Measurements from ENCODE around the gene CALCB.

CALCB gene

DNA sequence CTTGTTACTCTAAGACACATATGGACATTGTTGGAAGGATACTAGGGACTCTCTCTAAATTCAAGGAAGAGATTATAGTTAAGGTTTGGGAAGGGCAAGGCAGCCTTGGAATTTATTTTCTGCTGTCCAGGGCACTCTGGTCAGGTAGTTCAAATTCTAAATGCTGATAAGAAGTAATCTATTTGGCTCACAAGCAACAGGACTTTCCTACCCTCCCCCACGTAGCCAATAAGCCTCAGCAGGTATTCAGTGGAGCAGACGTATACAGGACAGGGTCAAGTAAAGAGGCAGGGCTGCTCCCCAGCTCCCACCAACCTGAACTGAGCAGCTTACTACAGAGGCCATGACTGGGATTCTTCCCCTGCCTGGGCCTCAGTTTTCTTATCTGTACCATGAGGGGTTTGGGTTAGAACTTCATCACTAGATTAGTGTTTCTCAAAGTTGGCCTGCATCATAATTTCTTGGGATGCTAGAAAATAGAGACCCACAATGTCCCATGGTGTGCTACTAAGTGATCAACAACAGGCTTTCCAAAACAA is 35.3 kb downstream of the CALCB start:
- Histone ChIP-seq H3K9ac (ENCODE audit: low read depth, low read length) (no peak overlapping the region), H3K36me3 (ENCODE audit: insufficient read depth, low read length) (no peaks in the 10 kb centered on the region), H3K4me3 (ENCODE audit: low read length) (no peak overlapping the region), H3K9me3 (ENCODE audit: insufficient read depth, low read depth, low read length) (no peaks in the 10 kb centered on the region), H3K4me1 (ENCODE audit: insufficient read depth, low read length) (no peaks in the 10 kb centered on the region; the same call in 1 of the 2 replicates), H3K27me3 (ENCODE audit: insufficient read depth, low read length) (peaks cover 11% of the 10 kb centered on the region), H3K27ac (ENCODE audit: low read depth, low read length) (no peak overlapping the region)
- WGBS = 89% methylated on average over 2 of the region's 2 CpGs

DNA sequence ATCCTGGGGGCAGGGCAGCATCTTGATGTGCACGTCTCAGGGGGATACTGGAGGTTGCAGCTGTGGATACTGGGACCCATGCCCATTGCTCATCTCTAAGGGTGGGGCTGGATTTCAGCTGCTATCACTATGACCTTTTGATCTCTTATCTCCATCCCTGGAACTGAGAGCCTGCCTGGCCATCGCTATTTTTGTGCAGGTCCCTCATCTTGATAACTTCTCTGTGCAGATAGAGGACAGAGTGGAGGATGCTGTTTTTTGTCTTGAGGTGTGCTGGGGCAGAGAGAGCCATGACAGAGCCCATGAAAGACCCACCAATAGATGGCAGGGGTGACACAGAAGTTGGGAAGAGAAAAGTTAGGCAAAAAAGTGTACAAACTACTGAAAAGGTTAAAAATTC is 36.2 kb downstream of the CALCB start:
- H3K27me3 ChIP-seq (ENCODE audit: insufficient read depth, low read length) = peaks cover 21% of the 10 kb centered on the region
- H3K9ac ChIP-seq (ENCODE audit: low read depth, low read length) = no peak overlapping the region
- WGBS = 95% methylated on average over 2 of the region's 2 CpGs
- no peaks in the 10 kb centered on the region for H3K9me3 ChIP-seq (ENCODE audit: insufficient read depth, low read depth, low read length)
- H3K4me3 ChIP-seq (ENCODE audit: low read length) = no peak overlapping the region
- H3K4me1 ChIP-seq (ENCODE audit: insufficient read depth, low read length) = no peaks in the 10 kb centered on the region; the same call in 1 of the 2 replicates
- no peak overlapping the region for H3K27ac ChIP-seq (ENCODE audit: low read depth, low read length)
- H3K36me3 ChIP-seq (ENCODE audit: insufficient read depth, low read length) = no peaks in the 10 kb centered on the region

DNA sequence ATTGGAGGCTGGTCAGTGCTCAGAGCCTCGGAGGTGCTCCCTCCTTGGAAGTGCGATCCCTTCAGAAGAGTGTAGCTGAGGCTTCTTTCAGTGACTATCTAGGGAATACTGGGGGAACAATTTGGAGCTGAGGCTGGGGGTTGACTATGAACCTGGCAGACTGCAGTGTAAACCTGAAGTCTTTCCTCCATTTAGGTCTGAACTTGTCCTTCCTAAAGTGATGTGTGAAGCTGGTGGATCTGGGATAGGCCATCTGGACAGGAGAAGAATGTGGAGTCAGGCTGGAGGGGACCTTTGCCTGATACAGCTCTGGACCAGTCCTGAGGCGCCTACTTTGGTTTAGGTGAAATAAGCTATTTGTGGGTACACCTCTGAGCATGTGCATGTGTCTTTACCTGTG is 37.8 kb downstream of the CALCB start:
- H3K27ac ChIP-seq (ENCODE audit: low read depth, low read length) = no peak overlapping the region
- WGBS = 93% methylated on average over 3 of the region's 3 CpGs
- peaks cover 37% of the 10 kb centered on the region for H3K27me3 ChIP-seq (ENCODE audit: insufficient read depth, low read length)

DNA sequence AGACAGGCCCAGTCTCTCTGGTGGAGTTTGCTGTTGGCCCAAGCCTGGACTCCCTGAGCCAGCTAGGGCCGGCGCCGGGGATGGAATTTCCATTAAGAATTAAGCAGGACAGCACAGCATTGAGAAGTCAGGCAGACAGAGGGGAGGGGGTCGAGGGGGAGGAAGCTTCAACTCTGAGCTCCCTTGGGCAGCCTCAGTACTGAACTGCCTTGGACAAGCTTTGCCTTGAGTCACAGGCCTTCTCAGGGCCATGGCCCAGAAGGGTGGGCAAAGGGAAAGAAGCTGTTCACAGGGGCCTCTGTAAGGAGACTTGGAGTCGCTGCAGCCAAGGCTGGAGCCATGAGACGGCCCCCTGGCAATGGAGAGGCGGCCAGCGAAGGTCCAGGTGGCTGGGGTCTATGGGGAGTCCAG is 38.7 kb downstream of the CALCB start:
- Histone ChIP-seq H3K27me3 (ENCODE audit: insufficient read depth, low read length) (peaks cover 40% of the 10 kb centered on the region), H3K9me3 (ENCODE audit: insufficient read depth, low read depth, low read length) (no peaks in the 10 kb centered on the region), H3K4me1 (ENCODE audit: insufficient read depth, low read length) (no peaks in the 10 kb centered on the region), H3K27ac (ENCODE audit: low read depth, low read length) (no peak overlapping the region), H3K4me3 (ENCODE audit: low read length) (no peak overlapping the region), H3K36me3 (ENCODE audit: insufficient read depth, low read length) (no peaks in the 10 kb centered on the region), H3K9ac (ENCODE audit: low read depth, low read length) (no peak overlapping the region)
- WGBS = 89% methylated on average over 8 of the region's 8 CpGs

More for the DNA sequence above, 37.8 kb downstream of the CALCB start:
- H3K9ac ChIP-seq (ENCODE audit: low read depth, low read length) = no peak overlapping the region
- H3K4me1 ChIP-seq (ENCODE audit: insufficient read depth, low read length) = no peaks in the 10 kb centered on the region
- H3K4me3 ChIP-seq (ENCODE audit: low read length) = no peak overlapping the region
- no peaks in the 10 kb centered on the region for H3K9me3 ChIP-seq (ENCODE audit: insufficient read depth, low read depth, low read length)
- H3K36me3 ChIP-seq (ENCODE audit: insufficient read depth, low read length) = no peaks in the 10 kb centered on the region

DNA sequence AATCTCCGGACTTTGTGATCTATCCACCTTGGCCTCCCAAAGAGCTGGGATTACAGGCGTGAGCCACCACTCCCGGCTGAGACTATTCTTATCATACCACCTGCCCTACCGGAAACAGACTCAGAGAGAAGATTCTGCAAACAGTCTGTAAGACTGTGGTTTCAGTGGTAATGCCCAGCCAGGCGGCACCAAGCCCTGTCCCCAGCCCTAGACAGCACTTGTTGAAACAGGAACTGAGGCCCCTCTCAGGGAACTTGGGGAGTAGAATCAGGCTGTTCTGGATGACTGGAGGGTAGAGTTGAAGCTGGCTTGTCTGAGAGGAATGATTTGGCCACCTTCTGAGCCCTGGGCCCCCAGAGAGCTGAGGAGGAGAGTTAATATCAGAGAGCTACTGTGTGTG is 40.0 kb downstream of the CALCB start:
- H3K4me1 ChIP-seq (ENCODE audit: insufficient read depth, low read length) = no peaks in the 10 kb centered on the region
- no peak overlapping the region for H3K27ac ChIP-seq (ENCODE audit: low read depth, low read length)
- WGBS = 92% methylated on average over 5 of the region's 5 CpGs
- peaks cover 40% of the 10 kb centered on the region for H3K27me3 ChIP-seq (ENCODE audit: insufficient read depth, low read length)
- H3K9me3 ChIP-seq (ENCODE audit: insufficient read depth, low read depth, low read length) = no peaks in the 10 kb centered on the region
- no peak overlapping the region for H3K4me3 ChIP-seq (ENCODE audit: low read length)
- no peaks in the 10 kb centered on the region for H3K36me3 ChIP-seq (ENCODE audit: insufficient read depth, low read length)
- H3K9ac ChIP-seq (ENCODE audit: low read depth, low read length) = no peak overlapping the region

DNA sequence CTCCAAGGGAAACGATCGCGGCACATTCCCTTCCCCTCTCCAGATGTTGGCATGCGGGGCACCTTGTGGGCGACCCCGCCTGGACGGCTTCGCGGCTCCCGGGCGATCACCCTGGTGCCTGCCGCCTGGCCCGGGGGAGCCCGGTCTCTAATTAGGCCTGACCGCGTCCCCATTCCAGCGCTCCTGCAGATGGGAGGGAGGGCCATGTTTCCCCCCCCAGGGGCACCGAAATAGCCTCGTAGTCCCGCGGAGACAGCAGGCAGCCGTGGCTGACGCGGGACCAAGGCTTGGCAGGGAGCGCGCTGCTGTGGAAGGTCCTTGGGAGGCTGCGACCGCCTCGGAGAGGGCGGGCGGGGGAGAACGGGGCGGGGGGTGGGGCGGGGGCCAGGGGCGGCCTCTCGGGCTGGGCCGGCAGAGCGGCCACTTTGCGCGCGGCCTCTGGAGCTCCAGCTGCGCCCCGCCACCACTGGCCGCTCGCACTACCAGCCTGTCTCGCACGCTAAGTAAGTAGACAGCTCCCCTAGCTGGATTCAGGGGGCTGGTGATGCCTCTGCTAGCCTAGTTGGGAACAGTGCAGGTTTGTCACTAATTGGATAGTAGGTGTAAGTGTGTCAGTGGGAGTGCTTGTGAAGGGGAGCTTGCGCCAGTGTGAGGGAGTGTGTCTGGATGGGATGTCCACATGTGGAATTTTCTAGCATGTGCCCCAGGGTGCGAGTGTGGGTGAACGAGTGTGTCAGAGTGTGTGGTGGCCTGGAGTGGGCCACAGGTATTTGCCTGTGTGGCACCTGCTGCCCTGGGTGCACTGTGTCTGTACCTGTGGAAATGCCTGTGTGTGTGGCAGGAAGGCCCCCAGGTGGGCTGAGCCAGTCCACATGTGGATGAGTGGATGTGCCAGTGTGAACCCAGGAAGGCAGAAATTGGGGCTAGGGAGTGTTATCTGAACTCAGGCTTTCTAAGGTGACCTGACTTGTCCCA is 41.4 kb downstream of the CALCB start, which contains the start of gene INSC:
TSS of gene INSC (plus strand) at position 423 of the 975 bp plus-strand sequence. CDS start 34,252 bp downstream, outside the sequence.
- no peaks in the 10 kb centered on the region for H3K36me3 ChIP-seq (ENCODE audit: insufficient read depth, low read length)
- no peaks in the 10 kb centered on the region for H3K9me3 ChIP-seq (ENCODE audit: insufficient read depth, low read depth, low read length)
- no peaks in the 10 kb centered on the region for H3K4me1 ChIP-seq (ENCODE audit: insufficient read depth, low read length)
- H3K27me3 ChIP-seq (ENCODE audit: insufficient read depth, low read length) = peaks cover 40% of the 10 kb centered on the region
- H3K27ac ChIP-seq (ENCODE audit: low read depth, low read length) = no peak within 1 kb of the TSS
- peak within 1 kb of the TSS; percentile 57 for H3K4me3 ChIP-seq (ENCODE audit: low read length)
- 10% methylated on average over 43 of the region's 50 CpGs for WGBS
- H3K9ac ChIP-seq (ENCODE audit: low read depth, low read length) = peak within 1 kb of the TSS; percentile 44; the same call in 1 of the 2 replicates

DNA sequence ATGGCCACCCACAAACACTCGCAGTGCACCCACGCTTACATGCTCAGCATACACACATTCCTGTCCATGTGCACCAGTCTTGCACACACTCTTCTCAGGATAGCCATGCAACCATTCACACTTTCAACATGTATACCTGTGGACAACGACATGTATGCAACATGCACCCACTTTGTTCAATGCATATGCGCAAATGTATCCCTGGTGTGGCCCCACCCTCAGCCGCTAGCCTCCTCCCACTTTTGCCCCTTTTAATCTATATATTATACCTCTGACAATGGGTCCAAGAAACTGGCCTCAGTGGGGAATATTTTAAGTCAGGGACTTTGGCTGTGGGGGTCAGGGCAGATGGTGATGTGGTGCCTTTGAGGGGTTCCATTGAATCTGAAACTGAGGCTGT is 42.3 kb downstream of the CALCB start:
- Histone ChIP-seq H3K27me3 (ENCODE audit: insufficient read depth, low read length) (peaks cover 40% of the 10 kb centered on the region), H3K27ac (ENCODE audit: low read depth, low read length) (no peak overlapping the region), H3K36me3 (ENCODE audit: insufficient read depth, low read length) (no peaks in the 10 kb centered on the region), H3K4me3 (ENCODE audit: low read length) (no peak overlapping the region), H3K9me3 (ENCODE audit: insufficient read depth, low read depth, low read length) (no peaks in the 10 kb centered on the region), H3K4me1 (ENCODE audit: insufficient read depth, low read length) (no peaks in the 10 kb centered on the region), H3K9ac (ENCODE audit: low read depth, low read length) (no peak overlapping the region)
- WGBS = 92% methylated on average over 5 of the region's 5 CpGs

DNA sequence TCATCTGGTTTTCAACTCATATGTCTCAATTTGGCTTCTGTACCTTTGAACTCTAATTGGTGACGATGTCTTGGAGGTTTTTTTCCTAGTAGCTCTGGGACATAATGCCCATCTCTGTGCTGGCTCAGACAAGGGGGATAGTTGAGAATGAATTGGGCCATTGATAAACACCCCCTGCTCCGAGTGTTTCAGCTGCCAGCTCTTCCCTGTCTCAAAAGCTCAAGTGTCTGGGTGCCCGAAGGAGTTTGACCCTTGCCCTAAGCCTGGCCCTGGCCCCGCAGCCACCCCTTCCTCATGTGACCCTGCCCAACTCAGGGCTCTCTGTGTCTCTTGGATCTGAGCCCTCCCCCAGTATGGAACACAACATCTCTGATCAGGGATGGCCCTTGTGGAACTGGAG is 44.4 kb downstream of the CALCB start:
- WGBS = 89% methylated on average over 4 of the region's 4 CpGs
- no peaks in the 10 kb centered on the region for H3K9me3 ChIP-seq (ENCODE audit: insufficient read depth, low read depth, low read length)
- no peak overlapping the region for H3K4me3 ChIP-seq (ENCODE audit: low read length)
- H3K9ac ChIP-seq (ENCODE audit: low read depth, low read length) = no peak overlapping the region
- H3K27ac ChIP-seq (ENCODE audit: low read depth, low read length) = no peak overlapping the region
- H3K4me1 ChIP-seq (ENCODE audit: insufficient read depth, low read length) = no peaks in the 10 kb centered on the region
- no peaks in the 10 kb centered on the region for H3K36me3 ChIP-seq (ENCODE audit: insufficient read depth, low read length)
- peaks cover 38% of the 10 kb centered on the region for H3K27me3 ChIP-seq (ENCODE audit: insufficient read depth, low read length)

DNA sequence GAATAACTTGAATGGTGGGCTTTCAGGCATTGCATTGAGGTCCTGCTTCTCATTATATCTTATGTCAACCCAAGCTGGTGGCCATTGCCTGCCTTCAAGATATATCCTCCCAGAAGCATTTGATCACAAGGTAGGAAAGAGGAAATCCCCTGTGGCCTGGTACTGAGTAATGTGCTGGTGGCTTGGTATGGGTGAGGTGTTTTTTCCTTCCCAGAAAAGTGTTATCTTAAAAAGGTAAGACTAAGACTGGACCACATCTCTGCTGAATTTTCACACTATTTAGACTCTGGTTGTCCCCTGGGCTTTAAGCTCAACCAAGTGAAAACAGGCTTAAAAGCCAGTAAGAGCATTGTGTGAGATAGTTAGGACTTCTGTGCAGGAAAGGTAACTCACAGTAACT is 45.0 kb downstream of the CALCB start:
- Histone ChIP-seq H3K27me3 (ENCODE audit: insufficient read depth, low read length) (peaks cover 31% of the 10 kb centered on the region), H3K9ac (ENCODE audit: low read depth, low read length) (no peak overlapping the region), H3K4me3 (ENCODE audit: low read length) (no peak overlapping the region), H3K4me1 (ENCODE audit: insufficient read depth, low read length) (no peaks in the 10 kb centered on the region), H3K36me3 (ENCODE audit: insufficient read depth, low read length) (no peaks in the 10 kb centered on the region), H3K9me3 (ENCODE audit: insufficient read depth, low read depth, low read length) (no peaks in the 10 kb centered on the region), H3K27ac (ENCODE audit: low read depth, low read length) (no peak overlapping the region)

DNA sequence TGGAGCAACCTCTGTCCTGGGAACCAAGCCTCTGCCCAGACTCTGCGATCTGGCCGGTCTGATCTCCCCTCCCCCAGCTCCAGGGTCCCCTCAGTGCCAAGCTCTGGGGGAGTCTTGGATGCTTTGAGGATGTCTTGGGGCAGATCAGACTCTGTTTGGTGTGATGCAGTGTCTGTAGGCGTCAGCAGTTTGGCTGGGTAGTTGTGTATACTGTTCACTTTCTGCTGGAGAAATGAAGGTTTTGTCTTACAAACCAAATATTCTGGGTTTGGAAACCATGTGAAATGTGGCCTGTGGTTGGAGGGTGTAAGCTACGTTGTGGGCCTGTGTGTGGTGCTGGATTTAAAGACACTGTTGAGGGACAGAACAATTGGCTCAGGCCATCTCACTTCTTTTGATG is 46.0 kb downstream of the CALCB start:
- Histone ChIP-seq H3K27ac (ENCODE audit: low read depth, low read length) (no peak overlapping the region), H3K36me3 (ENCODE audit: insufficient read depth, low read length) (no peaks in the 10 kb centered on the region), H3K27me3 (ENCODE audit: insufficient read depth, low read length) (peaks cover 22% of the 10 kb centered on the region), H3K9ac (ENCODE audit: low read depth, low read length) (no peak overlapping the region), H3K4me1 (ENCODE audit: insufficient read depth, low read length) (no peaks in the 10 kb centered on the region), H3K4me3 (ENCODE audit: low read length) (no peak overlapping the region), H3K9me3 (ENCODE audit: insufficient read depth, low read depth, low read length) (no peaks in the 10 kb centered on the region)
- WGBS = 91% methylated on average over 4 of the region's 4 CpGs

DNA sequence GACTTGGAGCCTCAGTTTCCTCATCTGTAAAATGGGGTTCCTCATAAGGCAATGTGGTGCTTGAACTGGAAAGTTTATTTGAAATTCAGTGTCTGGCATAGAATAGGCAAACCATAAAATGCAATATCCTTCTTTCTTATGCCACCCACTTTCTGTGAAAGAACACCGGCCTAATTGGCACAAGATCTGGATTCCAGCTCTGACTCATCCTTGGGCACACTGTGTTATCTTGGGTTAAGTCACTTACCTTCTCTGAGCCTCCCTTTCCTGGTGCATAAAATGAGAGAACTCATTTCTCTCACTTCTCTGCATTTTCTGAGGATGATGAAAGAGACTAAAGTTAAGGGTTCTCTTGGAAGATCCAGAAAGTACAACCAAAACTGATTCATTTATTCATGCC is 46.4 kb downstream of the CALCB start:
- WGBS = 92% methylated on average over 1 of the region's 1 CpG
- Histone ChIP-seq H3K9me3 (ENCODE audit: insufficient read depth, low read depth, low read length) (no peaks in the 10 kb centered on the region), H3K27ac (ENCODE audit: low read depth, low read length) (no peak overlapping the region), H3K4me3 (ENCODE audit: low read length) (no peak overlapping the region), H3K27me3 (ENCODE audit: insufficient read depth, low read length) (peaks cover 18% of the 10 kb centered on the region), H3K4me1 (ENCODE audit: insufficient read depth, low read length) (no peaks in the 10 kb centered on the region), H3K36me3 (ENCODE audit: insufficient read depth, low read length) (no peaks in the 10 kb centered on the region), H3K9ac (ENCODE audit: low read depth, low read length) (no peak overlapping the region)
